ENCODE data around the gene ALKAL2.

The ALKAL2 gene

DNA sequence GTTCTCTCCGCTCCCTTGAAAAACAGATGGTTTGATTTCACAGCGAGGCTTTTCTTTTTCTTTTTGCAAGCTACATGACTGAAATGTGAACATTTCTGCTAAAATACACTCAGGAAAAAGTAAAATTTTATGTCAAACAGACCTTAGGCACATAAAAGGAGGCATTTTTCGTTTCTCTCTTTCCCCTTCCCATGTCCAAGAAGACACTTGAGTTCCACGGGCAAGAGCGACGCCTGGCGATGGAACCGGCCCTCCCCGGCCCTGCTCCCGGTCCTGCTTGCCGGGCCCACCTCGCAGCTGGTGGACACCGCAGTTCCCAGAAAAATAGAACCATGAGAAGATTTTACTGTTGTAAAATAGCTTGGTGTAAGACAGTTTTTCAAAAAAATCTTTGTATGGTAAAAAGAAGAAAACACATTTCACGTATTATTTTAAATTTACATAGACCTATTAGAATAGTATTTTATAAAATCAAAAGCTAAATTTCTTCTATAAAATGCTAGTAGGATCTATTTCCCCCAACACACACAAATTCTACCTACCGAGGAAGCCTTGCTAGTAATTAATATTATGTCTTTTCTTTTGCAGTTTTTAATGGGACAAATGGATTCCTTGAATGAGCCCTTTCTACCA is 2.3 kb upstream of the ALKAL2 start:
- in situ Hi-C loops (cut with MboI; ENCODE audit: low sequenced_read_pairs) = no loop called here

DNA sequence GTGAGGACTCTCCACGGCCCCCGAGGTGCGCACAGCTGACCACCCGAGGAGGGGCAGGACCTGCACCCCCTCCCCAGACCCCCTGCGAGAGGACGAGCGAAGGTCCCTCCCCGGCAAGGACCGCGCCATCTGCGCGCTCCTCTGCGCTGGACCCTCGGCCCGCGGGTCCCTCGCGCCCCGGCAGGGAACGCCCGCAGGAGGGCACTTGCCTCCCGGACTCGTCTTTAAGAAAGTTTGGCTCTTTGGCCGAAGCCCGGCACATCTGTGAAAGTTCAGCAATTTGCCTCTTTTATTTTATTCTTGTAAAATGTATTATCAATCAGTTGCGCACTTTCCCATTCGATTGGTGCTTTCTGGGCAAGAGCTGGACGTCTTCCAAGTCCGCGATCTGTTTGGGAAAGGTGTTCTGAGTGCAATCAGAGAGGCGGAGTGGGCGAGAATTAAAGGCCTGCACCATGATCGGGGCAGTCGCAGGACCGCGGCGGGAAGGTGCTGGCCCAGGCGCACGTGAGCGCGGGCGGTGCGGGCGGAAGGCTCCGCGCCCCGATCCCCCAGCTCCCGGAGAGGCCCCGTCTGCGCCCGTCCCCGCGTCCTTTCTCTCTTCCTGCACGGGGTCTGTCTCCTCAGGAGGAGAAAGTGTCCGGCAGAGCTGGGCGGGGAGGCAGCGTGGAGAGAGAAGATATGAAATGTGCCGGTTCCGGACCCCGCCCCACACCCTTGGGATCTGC is 1.6 kb upstream of the ALKAL2 start:
- in situ Hi-C loops (cut with MboI; ENCODE audit: low sequenced_read_pairs) = no loop called here

DNA sequence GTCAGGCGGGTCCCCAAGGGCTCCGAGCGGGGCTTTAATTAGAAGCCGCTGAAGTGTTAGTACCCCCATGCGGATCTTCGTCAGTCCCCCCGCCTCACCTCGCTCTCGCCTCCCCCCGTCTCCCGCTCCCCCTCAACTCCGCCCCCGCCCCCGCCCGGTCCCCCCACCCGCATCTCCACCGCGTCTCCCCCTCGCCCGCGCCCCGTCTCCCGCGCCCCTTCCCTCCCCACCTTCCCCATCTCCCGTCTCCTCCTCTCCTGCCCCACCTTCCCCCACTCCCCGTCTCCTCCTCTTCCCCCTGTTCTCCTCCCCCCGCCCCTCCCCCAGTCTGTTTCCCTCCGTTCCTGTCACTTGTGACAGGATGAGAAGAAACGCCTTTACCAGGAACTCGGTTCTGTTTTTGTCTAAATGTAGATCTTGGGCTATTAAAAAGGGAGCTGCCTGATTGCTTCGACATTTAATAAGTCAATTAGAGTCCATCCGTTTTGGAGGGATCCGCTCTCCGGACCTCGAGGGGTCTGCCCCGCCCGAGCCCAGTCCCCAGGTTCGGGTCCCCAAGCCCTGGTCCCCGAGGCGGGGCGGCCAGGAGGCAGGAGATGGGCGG is 969 bp upstream of the ALKAL2 start:
- in situ Hi-C loops (cut with MboI; ENCODE audit: low sequenced_read_pairs) = no loop called here

DNA sequence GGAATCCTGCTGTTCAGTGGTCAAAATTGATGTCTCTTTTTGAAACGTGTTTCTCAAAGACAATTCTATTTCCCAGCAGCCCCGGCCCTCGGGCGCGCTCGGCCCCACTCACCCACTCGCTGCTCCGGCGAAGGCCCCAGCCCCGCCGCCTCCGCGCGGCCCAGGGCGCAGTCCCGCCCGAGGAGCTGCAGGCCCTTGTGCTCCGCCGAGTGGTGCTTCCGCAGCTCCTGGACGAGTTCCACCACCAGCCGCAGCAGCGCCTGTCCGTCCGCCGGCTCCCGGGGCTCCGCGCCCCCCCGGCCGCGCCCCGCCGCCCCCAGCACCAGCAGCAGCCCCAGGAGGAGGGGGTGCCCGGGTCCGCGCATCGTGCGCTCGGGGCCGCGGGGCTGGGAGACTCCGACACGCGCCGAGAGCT is 413 bp downstream of the ALKAL2 start:
- in situ Hi-C loops (cut with MboI; ENCODE audit: low sequenced_read_pairs) = no loop called here

DNA sequence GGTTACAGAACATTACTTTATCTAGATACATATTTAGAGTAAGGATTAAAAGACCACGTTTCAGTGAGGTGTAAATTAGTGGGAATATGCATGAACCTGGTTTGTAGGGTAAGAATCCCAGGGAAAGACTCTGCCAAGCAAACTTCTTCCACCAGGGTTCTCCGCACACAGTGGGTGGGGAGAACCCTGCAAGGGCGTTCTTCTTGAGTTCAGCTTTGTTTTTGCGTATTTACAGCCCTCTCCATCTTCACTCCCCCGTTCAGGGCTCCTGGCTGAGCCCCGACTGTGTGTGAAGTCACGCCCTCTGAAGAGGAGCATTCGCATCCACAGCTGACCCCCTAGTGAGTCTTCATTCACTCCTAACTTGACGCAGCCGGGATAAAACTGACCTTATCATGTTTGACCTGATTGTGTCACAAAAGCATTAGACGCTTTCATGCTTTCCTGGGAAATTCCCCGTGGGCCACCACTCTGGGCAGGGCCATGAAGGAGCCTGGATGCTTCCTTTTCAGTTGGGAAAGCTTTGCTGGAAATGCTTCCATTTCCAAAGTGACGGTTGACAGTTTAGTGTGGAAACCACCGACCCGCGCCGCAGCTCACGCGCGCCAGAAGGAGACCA is 1.0 kb downstream of the ALKAL2 start:
- in situ Hi-C loops (cut with MboI; ENCODE audit: low sequenced_read_pairs) = no loop called here

DNA sequence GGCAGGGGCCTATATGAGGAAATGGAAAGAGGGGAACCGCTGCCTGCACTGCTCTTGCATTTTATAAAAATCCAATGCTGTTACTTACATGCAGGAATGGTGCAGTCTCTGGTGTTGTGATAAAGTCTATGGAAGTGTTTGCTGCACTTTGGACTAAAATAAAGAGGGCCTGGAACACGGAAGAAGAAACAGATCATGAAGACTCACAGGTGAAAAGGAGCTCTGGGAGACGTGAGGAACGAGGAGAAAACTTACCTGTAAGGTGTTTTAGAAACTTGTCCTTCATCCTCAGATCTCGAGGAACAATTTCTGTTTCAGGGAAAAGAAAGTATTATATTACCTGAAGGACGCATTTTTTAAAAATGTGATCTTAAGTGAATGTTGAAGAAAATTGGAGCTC is 1.9 kb downstream of the ALKAL2 start:
- in situ Hi-C loops (cut with MboI; ENCODE audit: low sequenced_read_pairs) = no loop called here

DNA sequence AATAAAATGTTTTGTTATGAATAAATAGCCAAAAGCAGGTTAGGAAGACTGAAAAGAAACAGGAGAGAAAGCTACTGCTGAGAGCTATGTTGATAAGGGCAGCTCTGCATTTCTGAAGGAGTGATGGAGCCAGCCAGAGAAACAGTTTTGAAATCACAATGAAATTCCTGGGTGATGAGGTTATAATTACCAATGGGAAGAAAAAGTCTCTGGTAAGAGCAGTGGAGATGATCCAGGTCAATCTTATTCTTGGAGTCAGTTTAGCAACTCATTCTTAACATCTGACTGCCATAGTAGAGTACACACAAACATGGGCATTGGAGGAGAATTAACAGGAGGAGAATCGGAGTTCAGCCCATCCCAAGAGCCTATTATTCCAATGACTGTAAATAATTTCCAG is 2.4 kb downstream of the ALKAL2 start:
- in situ Hi-C loops (cut with MboI; ENCODE audit: low sequenced_read_pairs) = no loop called here

DNA sequence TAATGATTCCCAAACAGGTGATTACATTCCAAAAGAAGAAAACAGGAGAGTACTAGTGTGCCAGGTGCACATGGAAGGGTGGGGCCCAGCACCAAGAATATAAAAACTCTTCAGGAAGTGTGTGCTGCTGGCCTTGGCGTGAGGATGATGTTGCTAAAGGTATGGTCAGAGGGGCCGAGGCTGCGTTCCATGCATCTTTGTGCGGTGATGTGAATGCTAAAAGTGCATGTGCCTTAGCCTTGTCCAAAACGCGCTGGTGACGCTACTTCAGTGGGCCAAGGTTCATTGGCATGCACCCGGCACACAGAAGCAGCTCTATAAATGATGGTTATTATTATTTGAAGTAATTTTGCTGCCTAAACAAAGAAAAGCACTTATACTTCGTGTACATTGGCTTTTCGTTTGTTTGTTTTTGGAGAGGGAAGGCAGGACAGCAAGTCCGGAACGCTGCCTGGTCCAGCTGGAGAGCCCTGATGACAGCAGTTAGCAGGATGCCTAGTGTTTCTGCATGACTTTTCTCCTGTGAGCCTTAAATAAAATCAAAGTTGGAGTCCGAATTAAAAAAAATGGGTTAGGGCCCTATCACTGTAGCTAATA is 2.9 kb downstream of the ALKAL2 start:
- in situ Hi-C loops (cut with MboI; ENCODE audit: low sequenced_read_pairs) = no loop called here

DNA sequence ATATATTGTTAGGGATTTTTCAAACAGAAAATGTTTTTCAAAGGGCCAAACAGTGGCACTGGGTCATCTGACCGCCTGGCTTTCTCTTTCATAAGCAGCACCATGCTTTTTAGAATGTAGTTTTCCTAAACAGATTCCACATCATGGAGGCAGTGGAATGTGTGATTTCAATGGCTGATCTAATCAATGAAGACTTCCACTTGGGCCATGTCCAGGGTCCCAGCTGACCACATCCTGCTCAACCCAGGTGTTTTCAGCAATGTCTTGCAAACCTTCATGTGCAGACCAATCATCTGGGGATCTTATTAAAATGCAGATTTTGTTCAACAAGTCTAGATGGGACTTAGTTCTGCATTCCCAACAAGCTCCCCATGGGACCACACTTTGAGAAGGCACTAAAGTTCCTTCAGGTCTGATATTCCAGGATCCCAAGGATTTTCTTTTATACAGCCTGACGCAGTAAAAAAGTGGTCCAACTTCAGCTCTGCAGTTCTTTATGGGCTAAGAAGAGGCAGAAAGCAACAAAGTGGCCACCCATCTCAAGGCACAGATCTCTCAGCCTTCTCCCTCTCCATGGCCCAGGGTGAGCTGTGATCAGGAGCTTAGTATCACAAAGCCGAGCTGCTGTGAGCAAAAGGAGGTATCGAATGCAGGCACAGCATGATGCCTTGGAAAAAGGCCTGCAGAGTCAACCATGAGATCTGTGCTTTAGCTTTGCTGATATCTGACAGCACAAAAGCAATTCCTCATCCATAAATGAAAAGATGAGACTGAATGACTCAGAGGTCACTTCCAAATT is 3.7 kb downstream of the ALKAL2 start:
- in situ Hi-C loops (cut with MboI; ENCODE audit: low sequenced_read_pairs) = no loop called here

DNA sequence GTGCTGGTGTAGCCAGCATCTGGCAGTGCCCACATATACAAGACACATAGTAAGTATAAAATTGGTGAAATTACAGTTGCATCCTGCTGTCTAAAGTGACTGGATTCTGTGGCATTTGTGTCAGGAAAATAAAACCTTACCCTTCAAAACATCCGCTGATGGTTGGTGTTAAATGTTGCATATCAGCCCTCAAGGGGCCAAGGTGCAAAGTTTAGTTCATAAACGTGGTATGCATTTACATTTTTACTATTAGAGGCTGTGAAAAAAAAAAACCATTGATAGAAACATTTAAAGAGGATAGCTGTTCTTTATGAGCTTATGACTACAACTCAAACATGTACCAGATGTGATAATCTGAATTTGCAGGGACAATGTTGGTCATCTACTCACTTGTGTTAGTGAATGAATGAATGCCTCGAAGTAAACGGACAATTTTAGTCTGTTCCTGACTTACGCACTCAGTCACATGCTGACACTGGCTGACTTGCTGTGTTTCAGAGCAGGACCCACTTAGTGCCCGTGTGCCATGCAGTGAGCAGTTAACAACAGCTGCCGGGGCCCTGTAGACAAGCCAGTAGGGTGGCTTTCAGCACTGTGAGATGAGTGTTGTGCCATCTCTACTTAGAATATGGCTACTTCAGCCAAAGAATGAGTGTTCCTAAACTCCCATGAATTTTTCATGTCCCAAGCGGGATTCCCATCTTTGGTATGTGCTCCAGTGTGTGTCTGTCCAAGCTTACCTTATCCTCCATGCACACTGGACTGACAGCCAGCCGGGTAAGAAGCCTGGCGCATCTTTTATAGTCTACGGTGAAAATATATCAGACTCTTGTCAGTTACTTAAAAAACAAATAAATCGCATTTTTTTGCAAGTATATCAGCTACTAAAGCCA is 5.3 kb downstream of the ALKAL2 start:
- in situ Hi-C loops (cut with MboI; ENCODE audit: low sequenced_read_pairs) = no loop called here

DNA sequence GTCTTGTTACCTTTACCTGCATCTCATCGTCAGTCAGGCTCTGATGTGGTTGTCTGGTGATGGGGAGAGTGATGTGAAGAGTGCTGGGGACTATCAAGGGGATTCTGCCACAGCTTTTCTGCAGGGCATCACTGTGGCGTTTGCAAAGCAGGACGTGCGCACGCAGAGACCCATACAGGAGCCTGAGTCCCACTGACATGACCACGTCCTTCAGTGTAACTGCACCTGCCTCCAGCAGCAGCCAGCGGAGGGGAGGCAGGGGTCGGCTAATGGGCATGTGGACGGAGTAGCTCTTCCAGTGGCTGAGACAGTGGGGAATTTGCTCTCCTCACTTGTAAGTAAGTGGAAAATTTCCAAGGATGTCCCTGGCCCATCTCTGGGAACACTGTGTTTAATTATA is 6.5 kb downstream of the ALKAL2 start:
- in situ Hi-C loops (cut with MboI; ENCODE audit: low sequenced_read_pairs) = no loop called here

DNA sequence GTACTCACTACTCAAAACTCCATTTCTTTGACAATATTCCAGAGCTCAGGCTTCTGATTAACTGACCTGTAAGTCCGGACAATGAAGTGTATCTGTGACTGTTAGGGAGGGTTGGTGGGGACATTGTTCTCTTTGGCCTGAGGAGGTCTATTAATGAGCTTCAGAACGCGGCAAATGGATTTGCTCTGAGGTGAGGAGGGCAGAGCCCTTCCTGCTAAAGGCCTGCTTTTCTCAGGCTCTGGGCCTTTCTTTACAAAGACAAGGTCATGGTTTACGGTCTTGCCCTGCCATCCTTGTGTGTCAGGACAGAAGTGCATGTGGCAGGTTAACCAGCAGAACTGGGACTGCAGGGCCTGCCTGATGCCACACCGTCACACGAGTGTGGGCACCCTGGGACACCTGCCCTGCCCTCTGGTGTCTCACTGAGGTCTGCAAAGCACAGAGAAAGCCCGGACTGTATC is 7.2 kb downstream of the ALKAL2 start:
- in situ Hi-C loops (cut with MboI; ENCODE audit: low sequenced_read_pairs) = no loop called here

DNA sequence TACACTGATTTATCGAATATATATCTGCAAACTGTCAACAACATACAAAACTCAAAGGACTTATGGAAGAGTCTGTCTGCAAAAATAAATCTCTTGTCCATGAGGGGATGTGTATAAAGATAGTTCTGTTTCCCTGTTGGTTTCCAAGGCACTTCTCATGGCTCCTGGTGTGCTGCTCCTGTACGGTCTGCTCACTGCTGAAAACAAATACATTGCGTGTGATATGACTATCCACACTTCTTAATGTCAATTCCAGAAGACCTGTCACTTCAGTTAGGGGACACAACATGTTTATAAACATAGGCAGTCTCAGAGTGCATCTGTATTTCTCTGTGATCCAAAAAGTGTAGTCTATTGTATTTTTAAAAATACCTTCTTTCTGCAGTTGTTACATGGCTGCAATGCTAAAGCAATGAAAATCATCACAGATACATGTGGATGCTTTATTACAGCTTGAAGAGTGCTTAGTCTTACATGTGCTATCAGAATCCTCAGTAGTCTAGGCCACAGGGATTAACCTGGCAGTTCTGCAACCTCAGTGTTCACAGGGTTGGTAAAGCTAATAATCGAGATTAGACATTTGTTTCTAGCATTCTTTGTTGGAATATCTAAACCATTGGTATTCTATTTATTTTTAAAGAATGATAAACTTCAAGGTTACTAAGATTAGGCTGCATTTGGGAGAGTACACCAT is 7.8 kb downstream of the ALKAL2 start:
- in situ Hi-C loops (cut with MboI; ENCODE audit: low sequenced_read_pairs) = no loop called here

DNA sequence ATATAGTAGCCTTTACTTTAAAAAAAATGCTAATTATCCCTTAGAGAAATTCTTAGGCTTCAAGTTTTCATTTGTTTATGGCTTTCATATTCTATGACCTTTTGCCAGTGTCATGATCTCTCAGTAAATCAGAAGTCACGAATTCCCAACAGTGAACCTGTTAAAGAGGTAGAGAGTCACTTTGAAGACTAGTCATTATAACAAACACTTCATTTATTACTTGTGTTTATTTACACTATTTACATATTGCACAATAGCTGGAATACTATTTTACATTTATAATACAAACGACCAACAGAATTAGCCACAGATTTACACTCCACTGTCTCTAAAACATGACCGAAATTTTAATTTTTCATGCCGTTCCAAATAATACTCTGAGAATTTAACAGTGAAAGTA is 8.5 kb downstream of the ALKAL2 start:
- in situ Hi-C loops (cut with MboI; ENCODE audit: low sequenced_read_pairs) = no loop called here

DNA sequence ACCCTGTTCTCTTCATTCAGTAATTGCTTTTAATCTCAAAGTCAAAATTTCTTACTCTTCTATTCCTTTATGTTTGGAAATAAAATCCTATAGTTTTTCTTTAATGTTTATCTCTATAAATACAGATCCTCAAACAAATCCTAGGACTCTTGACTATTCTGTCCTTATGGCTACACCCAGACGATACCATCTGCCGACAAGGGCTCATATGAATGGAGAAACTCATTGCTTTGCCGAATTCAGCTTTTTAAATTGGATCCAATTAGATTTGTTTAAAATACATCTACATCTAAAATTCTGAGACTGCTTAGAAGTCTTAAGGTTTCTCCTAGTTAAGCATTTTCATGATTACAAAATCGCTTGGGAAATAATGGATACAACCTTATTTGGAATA is 9.0 kb downstream of the ALKAL2 start:
- in situ Hi-C loops (cut with MboI; ENCODE audit: low sequenced_read_pairs) = no loop called here

DNA sequence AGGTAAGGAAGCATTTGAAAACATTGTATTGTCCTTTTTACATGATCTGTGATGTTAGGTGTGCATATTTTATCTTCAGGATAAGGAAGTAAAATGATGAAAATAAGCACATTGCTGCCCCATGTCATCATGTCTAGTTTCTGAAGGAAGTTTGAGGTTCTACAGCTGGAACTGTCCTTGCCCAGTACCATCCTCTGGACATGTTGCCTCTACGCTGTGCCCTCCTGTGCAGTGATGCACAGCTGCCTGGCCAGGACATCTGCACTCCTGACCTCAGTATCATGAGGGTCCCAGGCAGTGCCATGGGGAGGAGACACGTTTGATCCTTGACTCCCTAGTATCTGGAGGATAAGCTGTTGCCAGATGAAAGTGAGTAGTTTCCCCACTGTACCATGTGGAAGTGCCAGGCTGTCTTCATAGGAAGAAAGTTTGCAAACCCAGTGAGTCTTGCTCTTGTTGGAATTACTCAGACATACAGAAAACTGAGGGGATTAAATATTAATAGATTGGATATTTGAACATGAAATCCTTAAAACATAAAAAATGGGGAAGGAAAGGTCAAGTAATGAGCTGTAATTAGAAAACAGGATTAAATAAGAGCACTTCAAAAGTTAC is 9.5 kb downstream of the ALKAL2 start:
- in situ Hi-C loops (cut with MboI; ENCODE audit: low sequenced_read_pairs) = no loop called here

DNA sequence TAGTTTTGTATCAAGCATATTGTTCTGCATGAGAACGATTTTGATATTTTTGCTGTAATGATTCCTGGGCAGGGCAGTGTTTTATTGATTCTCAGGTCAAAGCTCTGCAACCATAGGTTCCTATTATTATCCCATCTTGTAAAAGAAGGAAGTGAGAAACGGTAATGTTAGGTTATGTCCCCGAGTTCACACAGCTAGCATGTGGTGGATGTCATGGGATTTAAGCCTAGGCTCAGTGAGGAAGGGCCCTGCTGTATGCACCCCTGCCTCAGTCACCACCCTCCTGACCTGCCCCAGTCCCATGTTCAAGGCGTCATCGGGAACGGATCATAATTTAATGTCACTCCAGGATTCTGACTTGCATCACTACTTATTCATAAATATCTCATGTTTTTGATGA is 12.4 kb downstream of the ALKAL2 start:
- in situ Hi-C loops (cut with MboI; ENCODE audit: low sequenced_read_pairs) = no loop called here

DNA sequence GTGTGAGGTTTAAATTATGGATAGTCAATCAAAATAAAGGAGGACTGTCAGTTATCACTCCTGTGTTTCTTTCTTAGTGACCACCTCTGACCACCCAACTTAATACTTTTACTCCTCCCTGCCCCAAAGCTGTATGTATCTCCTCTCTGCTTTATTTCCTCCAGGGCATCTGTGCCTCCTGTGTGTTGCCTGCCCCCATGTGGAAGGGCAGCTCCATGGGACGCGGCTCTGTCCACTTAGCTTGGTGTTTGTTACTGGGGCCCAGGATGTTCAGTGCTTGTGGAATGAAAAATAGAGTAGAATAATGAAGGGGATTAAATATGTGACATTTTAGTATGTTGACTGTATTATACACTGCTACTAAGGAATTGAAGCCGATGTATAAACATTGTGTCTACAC is 13.4 kb downstream of the ALKAL2 start:
- in situ Hi-C loops (cut with MboI; ENCODE audit: low sequenced_read_pairs) = no loop called here

DNA sequence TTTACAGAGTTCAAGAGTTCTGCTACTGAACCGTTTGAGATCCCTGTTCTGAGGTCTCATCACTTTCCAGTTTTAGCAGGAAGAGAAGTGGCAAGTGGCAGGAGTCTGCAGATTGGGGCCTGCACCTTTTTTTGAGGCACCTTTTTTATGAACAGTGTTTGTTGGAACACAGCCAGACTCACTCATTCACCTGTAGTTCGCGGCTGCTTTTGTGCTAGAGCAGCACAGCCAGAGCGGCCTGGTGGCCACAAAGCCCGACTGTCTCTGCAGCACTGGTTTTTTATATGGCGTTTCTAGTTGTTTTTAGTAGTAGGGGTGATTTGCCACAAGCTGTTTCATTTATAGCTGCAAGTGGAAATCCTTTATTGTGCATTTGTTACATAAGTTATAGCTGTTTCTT is 14.6 kb downstream of the ALKAL2 start:
- in situ Hi-C loops (cut with MboI; ENCODE audit: low sequenced_read_pairs) = no loop called here

Data from hTERT RPE-1 (cell line).